GM21390 (cell line): ENCODE measurements around the gene B2M.
"Not testable (repeated sequence)": the region's sequence is repeated elsewhere in the genome, so short reads cannot be mapped to it uniquely, and the experiment has no call there.

Source experiments
- ATAC-seq: cut with Tn5 transposase; IDR thresholded peaks from one replicate; pipeline ENCODE4 v1.9.1; 2021; ENCODE audit not compliant: unreplicated experiment

B2M gene

DNA sequence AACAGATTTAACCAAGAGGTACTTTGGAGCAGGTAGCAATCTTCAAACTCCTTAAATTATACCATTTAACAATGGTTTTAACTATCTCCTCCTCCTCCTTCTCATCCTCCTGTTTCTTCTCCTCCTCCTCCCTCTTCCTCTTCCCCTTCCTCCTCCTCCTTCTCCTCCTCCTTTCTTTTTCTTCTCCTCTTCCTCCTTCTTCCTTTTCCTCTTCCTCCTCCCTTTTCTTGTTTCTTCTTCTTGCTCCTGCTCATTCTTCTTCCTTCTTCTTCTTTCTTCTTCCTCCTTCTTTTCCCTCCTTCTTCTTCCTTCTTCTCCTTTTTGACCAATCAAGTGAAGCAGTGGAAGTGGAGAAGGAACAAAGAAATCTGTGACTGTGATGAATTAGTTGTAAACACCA lies 14.3 kb upstream of the B2M start:
- no peak for ATAC-seq

- no peak for ATAC-seq
Measured at GRCh38 chr15:44698641-44699040, 12.7 kb upstream of the B2M start.

DNA sequence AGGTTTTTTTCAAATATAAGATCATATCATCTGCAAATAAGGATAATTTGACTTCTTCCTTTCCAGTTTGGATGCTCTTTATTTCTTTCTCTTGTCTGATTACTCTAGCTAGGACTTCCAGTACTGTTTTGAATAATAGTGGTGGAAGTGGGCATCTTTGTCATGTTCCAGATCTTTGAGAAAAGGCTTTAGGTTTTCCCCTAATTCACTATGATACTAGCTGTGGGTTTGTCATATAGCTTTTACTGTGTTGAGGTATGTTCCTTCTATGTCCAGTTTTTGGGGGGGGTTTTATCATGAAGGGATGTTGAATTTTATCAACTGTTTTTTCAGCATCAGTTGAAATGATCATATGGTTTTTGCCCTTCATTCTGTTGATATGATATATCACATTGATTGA lies 10.6 kb upstream of the B2M start:
- ATAC-seq: not testable (repeated sequence)

DNA sequence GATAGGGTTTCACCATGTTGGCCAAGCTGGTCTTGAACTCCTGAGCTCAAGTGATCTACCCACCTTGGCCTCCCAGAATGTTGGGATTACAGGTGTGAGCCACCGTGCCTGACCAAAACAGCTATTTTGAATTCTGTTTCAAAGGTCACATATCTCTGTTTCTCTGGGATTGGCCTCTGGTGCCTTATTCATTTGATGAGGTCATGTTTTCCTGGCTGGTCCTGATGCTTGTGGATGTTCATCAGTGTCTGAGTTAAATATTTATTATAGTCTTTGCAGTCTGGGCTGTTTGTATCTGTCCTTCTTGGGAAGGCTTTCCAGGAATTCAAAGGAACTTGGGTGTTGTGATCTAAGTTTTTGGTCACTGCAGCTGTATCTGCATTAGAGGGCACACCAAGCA lies 5.3 kb upstream of the B2M start:
- ATAC-seq: no peak

DNA sequence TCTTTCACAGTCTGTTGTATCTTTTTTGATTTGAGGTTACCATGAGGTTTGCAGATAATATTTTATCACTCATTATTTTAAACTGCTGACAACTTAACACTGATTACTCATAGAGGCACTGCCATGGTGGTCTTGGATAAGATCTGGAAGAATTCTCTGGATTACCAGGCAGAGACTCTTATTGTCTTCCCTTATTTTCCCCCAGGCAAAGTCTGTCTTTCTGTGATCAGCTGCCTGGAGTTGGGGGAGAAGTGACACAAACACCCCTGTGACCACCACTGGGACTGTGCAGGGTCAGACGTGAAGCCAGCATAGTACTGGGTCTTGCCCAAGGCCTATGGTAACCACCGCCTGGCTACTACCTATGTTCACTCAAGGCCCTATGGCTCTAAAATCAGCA lies 4.9 kb upstream of the B2M start:
- ATAC-seq: no peak

- no peak for ATAC-seq
Measured at GRCh38 chr15:44706946-44707636, 4.2 kb upstream of the B2M start.

- ATAC-seq: no peak
Measured at GRCh38 chr15:44710236-44711095, 851 bp upstream of the B2M start.

GRCh38 chr15:44711743-44712345 lies 527 bp downstream of the B2M start:
- ATAC-seq: peak; percentile 11

DNA sequence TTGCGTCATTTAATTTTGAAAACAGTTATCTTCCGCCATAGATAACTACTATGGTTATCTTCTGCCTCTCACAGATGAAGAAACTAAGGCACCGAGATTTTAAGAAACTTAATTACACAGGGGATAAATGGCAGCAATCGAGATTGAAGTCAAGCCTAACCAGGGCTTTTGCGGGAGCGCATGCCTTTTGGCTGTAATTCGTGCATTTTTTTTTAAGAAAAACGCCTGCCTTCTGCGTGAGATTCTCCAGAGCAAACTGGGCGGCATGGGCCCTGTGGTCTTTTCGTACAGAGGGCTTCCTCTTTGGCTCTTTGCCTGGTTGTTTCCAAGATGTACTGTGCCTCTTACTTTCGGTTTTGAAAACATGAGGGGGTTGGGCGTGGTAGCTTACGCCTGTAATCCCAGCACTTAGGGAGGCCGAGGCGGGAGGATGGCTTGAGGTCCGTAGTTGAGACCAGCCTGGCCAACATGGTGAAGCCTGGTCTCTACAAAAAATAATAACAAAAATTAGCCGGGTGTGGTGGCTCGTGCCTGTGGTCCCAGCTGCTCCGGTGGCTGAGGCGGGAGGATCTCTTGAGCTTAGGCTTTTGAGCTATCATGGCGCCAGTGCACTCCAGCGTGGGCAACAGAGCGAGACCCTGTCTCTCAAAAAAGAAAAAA lies 1.2 kb downstream of the B2M start:
- ATAC-seq: no peak

DNA sequence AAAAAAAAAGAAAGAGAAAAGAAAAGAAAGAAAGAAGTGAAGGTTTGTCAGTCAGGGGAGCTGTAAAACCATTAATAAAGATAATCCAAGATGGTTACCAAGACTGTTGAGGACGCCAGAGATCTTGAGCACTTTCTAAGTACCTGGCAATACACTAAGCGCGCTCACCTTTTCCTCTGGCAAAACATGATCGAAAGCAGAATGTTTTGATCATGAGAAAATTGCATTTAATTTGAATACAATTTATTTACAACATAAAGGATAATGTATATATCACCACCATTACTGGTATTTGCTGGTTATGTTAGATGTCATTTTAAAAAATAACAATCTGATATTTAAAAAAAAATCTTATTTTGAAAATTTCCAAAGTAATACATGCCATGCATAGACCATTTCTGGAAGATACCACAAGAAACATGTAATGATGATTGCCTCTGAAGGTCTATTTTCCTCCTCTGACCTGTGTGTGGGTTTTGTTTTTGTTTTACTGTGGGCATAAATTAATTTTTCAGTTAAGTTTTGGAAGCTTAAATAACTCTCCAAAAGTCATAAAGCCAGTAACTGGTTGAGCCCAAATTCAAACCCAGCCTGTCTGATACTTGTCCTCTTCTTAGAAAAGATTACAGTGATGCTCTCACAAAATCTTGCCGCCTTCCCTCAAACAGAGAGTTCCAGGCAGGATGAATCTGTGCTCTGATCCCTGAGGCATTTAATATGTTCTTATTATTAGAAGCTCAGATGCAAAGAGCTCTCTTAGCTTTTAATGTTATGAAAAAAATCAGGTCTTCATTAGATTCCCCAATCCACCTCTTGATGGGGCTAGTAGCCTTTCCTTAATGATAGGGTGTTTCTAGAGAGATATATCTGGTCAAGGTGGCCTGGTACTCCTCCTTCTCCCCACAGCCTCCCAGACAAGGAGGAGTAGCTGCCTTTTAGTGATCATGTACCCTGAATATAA lies 2.0 kb downstream of the B2M start:
- no peak for ATAC-seq

DNA sequence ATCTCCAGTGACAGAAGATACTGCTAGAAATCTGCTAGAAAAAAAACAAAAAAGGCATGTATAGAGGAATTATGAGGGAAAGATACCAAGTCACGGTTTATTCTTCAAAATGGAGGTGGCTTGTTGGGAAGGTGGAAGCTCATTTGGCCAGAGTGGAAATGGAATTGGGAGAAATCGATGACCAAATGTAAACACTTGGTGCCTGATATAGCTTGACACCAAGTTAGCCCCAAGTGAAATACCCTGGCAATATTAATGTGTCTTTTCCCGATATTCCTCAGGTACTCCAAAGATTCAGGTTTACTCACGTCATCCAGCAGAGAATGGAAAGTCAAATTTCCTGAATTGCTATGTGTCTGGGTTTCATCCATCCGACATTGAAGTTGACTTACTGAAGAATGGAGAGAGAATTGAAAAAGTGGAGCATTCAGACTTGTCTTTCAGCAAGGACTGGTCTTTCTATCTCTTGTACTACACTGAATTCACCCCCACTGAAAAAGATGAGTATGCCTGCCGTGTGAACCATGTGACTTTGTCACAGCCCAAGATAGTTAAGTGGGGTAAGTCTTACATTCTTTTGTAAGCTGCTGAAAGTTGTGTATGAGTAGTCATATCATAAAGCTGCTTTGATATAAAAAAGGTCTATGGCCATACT lies 4.0 kb downstream of the B2M start:
- ATAC-seq: no peak

DNA sequence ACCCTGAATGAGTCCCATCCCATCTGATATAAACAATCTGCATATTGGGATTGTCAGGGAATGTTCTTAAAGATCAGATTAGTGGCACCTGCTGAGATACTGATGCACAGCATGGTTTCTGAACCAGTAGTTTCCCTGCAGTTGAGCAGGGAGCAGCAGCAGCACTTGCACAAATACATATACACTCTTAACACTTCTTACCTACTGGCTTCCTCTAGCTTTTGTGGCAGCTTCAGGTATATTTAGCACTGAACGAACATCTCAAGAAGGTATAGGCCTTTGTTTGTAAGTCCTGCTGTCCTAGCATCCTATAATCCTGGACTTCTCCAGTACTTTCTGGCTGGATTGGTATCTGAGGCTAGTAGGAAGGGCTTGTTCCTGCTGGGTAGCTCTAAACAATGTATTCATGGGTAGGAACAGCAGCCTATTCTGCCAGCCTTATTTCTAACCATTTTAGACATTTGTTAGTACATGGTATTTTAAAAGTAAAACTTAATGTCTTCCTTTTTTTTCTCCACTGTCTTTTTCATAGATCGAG lies 4.5 kb downstream of the B2M start:
- ATAC-seq: no peak

GRCh38 chr15:44716983-44717602 lies 5.8 kb downstream of the B2M start:
- no peak for ATAC-seq

DNA sequence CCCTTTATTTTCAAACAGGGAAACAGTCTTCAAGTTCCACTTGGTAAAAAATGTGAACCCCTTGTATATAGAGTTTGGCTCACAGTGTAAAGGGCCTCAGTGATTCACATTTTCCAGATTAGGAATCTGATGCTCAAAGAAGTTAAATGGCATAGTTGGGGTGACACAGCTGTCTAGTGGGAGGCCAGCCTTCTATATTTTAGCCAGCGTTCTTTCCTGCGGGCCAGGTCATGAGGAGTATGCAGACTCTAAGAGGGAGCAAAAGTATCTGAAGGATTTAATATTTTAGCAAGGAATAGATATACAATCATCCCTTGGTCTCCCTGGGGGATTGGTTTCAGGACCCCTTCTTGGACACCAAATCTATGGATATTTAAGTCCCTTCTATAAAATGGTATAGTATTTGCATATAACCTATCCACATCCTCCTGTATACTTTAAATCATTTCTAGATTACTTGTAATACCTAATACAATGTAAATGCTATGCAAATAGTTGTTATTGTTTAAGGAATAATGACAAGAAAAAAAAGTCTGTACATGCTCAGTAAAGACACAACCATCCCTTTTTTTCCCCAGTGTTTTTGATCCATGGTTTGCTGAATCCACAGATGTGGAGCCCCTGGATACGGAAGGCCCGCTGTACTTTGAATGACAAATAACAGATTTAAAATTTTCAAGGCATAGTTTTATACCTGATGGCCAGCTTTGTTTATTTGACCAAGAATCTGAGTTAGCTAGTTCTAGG lies 7.0 kb downstream of the B2M start:
- no peak for ATAC-seq

DNA sequence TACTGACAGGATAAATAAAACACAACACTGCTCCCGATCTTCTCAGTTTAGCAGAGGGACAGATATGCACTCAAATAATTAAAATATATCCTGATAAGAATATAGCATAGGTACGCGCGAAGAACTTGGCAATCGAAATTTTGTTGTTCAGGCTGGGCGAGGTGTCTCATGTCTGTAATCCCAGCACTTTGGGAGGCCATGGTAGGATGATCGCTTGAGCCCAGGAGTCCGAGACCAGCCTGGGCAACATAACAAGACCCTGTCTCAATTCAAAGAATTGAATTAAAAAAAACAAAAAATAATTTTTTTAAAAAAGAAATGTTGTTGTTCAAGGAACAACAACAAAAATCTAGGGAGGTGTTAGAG lies 7.6 kb downstream of the B2M start:
- no peak for ATAC-seq

DNA sequence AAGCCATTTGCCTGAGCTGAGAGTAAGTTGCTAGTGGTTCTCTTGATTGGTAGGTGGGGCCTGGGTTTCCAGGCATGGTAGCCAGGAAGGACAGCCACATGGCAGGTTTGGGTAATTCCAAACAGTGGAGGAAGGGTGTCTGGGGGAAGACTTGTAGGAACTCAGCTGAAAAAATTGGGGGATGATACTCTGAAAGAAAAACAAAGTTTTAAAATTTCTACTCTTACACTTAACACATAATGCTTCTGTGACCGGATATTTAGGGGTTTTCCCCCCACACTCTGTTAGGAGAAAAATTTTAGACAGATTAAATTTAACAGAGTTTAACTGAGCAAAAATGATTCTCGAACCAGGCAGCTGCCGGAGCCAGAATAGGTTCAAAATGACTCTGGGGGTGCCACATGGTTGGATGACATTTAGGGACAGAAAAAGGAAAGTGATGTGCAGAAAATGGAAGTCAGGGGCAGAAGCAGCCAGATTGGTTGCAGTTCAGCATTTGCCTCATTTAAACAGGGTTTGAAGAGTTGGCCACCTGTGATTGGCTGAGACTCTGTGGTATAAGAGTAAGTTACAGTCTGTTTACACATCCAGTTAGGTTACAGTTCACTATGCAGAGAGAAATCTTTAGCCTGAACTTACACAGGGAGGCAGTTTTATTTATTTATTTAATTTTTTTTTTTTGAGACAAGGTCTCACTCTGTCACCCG lies 8.1 kb downstream of the B2M start:
- ATAC-seq: peak; percentile 55

DNA sequence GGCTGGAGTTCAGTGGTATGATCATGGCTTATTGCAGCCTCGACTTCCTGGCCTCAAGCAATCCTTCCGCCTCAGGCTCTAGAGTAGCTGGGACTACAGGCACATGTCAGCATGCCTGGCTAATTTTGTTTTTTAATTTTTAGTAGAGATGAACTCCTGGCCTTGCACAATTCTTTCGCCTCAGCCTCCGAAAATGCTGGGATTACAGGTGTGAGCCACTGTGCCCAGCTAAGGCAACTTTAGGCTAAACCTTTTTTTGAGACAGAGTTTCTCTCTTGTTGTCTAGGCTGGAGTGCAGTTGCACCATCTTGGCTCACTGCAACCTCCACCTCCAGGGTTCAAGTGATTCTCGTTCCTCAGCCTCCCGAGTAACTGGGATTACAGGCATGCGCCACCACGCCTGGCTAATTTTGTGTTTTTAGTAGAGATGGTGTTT lies 8.7 kb downstream of the B2M start:
- ATAC-seq: not testable (repeated sequence)
